A673 (cell line): ENCODE results near the gene PREX1. TPM values are rescaled to one million over a fixed set of nuclear protein-coding genes. Genes with fewer than 3 reads are reported as not detected.

ENCODE experiments used
- BruUV-seq: library from RNA; stranded (reverse); fragments of 400-500 nt; replicated peaks from 2 replicates; lab custom pipeline; 2021; lab: Mats Ljungman, UMichigan
- CTCF ChIA-PET: fragments of 300-600 bp; sonication (Branson Sonifier 250); formaldehyde crosslinking; loops from one replicate; lab custom pipeline; 2022; ENCODE audit warnings: antibody characterized with exemption; lab: Charles Lee
- POLR2A ChIA-PET: fragments of 300-600 bp; sonication (Branson Sonifier 250); formaldehyde crosslinking; loops from one replicate; lab custom pipeline; 2022; ENCODE audit warnings: antibody characterized with exemption; ENCODE audit not compliant: low non-redundant PET; lab: Charles Lee
- DNase-seq: peaks from one replicate; pipeline ENCODE4 v3.0.0-alpha.2; 2015; ENCODE audit warnings: low spot score
- H3K27ac ChIP-seq: fragments of 200-600 bp; sonication (generic); 2 replicates; pipeline ENCODE4 v1.5.1; 2016; ENCODE audit warnings: mixed run types, low read depth, mild to moderate bottlenecking, mixed read lengths, antibody characterized with exemption, low read length; ENCODE audit not compliant: poor library complexity, severe bottlenecking
- H3K27me3 ChIP-seq: fragments of 200-600 bp; sonication (generic); replicated peaks from 2 replicates; pipeline ENCODE4 v1.6.1; 2017; ENCODE audit warnings: mixed run types, low read depth, mild to moderate bottlenecking, mixed read lengths, antibody characterized with exemption, low read length; ENCODE audit not compliant: insufficient read depth, poor library complexity
- H3K36me3 ChIP-seq: fragments of 200-600 bp; sonication (generic); 2 replicates; pipeline ENCODE4 v1.6.1; 2016; ENCODE audit warnings: mixed run types, mild to moderate bottlenecking, mixed read lengths, antibody characterized with exemption, low read length; ENCODE audit not compliant: insufficient read depth, poor library complexity, severe bottlenecking
- H3K4me1 ChIP-seq: fragments of 200-600 bp; sonication (generic); 2 replicates; pipeline ENCODE4 v1.6.1; 2017; ENCODE audit warnings: mixed run types, mild to moderate bottlenecking, mixed read lengths, antibody characterized with exemption, low read length; ENCODE audit not compliant: insufficient read depth, poor library complexity, severe bottlenecking
- H3K4me3 ChIP-seq: fragments of 200-600 bp; sonication (generic); 2 replicates; pipeline ENCODE4 v1.5.1; 2016; ENCODE audit warnings: low read depth, mixed run types, mild to moderate bottlenecking, mixed read lengths, low read length; ENCODE audit not compliant: poor library complexity, severe bottlenecking
- H3K9me3 ChIP-seq: fragments of 200-600 bp; sonication (generic); 2 replicates; pipeline ENCODE4 v1.6.1; 2016; ENCODE audit warnings: mixed run types, low read depth, mild to moderate bottlenecking, mixed read lengths, antibody characterized with exemption, low read length; ENCODE audit not compliant: poor library complexity, severe bottlenecking
- CTCF ChIP-seq: fragments of 300-800, 200-600 bp; sonication (generic); conservative IDR thresholded peaks from 2 replicates; pipeline ENCODE4 v1.5.1; 2017; ENCODE audit warnings: low read depth, mild to moderate bottlenecking, antibody characterized with exemption, low read length, moderate library complexity, mixed read lengths
- EZH2 ChIP-seq: fragments of 200-600 bp; sonication (generic); IDR thresholded peaks from 2 replicates; pipeline ENCODE4 v1.6.1; 2017; ENCODE audit warnings: borderline replicate concordance, low read depth, mild to moderate bottlenecking, mixed read lengths, antibody characterized with exemption, low read length; ENCODE audit not compliant: poor library complexity, severe bottlenecking
- intact Hi-C: fragments of 100-400 bp; cut with micrococcal nuclease; formaldehyde crosslinking; loops from one replicate; pipeline ENCODE4 v1.10.0; 2022; ENCODE audit not compliant: unreplicated experiment
- total RNA-seq: library from RNA; stranded (reverse); gene quantifications from 2 replicates; pipeline ENCODE4 v1.2.3, GENCODE V29; 2021

Gene PREX1
- total RNA-seq, 1 experiment from 2014 or later = 145 TPM

GRCh38 chr20:48690888-48691287, 136.9 kb downstream of the PREX1 start:
- TF ChIP-seq EZH2 = no peak
- no peak for TF ChIP-seq CTCF
- intact Hi-C loops = no loop called here
- Histone ChIP-seq H3K36me3 (peaks cover 65% of the 10 kb centered on the region), H3K27me3 (no peaks in the 10 kb centered on the region), H3K4me3 (no peak overlapping the region), H3K27ac (no peak overlapping the region), H3K4me1 (peaks cover 32% of the 10 kb centered on the region), H3K9me3 (no peaks in the 10 kb centered on the region)
- no peak for DNase-seq
- ChIA-PET POLR2A (no interaction called here), CTCF (no interaction called here)
- no TSS peak for BruUV-seq

GRCh38 chr20:48689874-48690571, 137.8 kb downstream of the PREX1 start:
- Histone ChIP-seq H3K9me3 (no peaks in the 10 kb centered on the region), H3K4me3 (no peak overlapping the region), H3K36me3 (peaks cover 62% of the 10 kb centered on the region), H3K4me1 (peaks cover 41% of the 10 kb centered on the region), H3K27ac (peak overlapping the region; percentile 92), H3K27me3 (no peaks in the 10 kb centered on the region)
- no TSS peak for BruUV-seq
- POLR2A ChIA-PET = no interaction called here
- TF ChIP-seq CTCF (no peak), EZH2 (no peak)
- intact Hi-C loops = no loop called here
- DNase-seq = no peak
- CTCF ChIA-PET = no interaction called here

GRCh38 chr20:48689388-48689787, 138.4 kb downstream of the PREX1 start:
- CTCF ChIA-PET = no interaction called here
- POLR2A ChIA-PET = no interaction called here

More at GRCh38 chr20:48689388-48689787, 138.4 kb downstream of the PREX1 start:
- BruUV-seq = no TSS peak
- no peak for DNase-seq
- TF ChIP-seq CTCF = no peak
- no peak for TF ChIP-seq EZH2
- Histone ChIP-seq H3K9me3 (no peaks in the 10 kb centered on the region), H3K27me3 (no peaks in the 10 kb centered on the region), H3K4me3 (no peak overlapping the region), H3K4me1 (peaks cover 47% of the 10 kb centered on the region), H3K36me3 (peaks cover 56% of the 10 kb centered on the region), H3K27ac (peak overlapping the region; percentile 92)
- intact Hi-C loops = no loop called here
